ENCODE results near the gene SYT17.

Gene SYT17, protein sequence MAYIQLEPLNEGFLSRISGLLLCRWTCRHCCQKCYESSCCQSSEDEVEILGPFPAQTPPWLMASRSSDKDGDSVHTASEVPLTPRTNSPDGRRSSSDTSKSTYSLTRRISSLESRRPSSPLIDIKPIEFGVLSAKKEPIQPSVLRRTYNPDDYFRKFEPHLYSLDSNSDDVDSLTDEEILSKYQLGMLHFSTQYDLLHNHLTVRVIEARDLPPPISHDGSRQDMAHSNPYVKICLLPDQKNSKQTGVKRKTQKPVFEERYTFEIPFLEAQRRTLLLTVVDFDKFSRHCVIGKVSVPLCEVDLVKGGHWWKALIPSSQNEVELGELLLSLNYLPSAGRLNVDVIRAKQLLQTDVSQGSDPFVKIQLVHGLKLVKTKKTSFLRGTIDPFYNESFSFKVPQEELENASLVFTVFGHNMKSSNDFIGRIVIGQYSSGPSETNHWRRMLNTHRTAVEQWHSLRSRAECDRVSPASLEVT

DNA sequence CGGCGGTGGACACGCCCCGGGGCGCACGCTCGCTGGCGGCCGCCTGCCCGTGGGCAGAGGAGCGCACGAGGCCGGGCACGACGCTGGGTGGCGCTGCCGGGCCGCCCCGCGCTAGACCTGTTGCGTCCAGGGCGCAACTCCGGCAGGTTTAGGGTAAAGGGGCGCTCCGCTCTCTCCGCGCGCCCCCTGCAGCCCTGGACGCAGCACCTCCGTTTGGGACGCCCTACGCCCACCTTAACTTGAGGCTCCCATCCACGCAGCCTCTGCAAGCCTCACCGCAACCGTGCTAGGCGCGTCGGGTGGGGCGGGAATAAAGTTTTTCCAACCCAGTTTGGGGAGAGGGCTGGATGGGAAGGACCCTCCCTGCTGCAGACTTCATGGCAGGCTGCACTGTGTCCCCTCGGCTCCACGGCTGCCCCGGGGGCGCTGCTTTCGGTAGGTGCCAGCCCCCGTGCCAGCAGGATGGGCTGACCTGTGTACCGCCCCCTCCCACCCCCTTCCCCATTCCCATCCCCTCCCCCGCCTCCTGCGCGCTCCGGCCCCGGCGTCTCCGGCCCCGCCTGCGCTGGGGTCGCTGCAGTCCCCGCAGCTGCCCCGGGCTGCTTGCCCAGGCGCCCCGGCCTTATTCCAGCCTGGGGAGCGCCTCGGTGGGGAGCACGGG lies at the start of gene SYT17:
Gene SYT17 (plus strand): TSS at position 531 of the 661 bp plus-strand sequence. CDS start 407 bp downstream, outside the sequence.
- H3K4me3 ChIP-seq (replicated peaks; ENCODE audit: low read depth, low read length), result peak within 1 kb of the TSS; percentile 37
- peak; percentile 70 for DNase-seq (ENCODE audit: low read depth)
- TF ChIP-seq, protein P1, sequence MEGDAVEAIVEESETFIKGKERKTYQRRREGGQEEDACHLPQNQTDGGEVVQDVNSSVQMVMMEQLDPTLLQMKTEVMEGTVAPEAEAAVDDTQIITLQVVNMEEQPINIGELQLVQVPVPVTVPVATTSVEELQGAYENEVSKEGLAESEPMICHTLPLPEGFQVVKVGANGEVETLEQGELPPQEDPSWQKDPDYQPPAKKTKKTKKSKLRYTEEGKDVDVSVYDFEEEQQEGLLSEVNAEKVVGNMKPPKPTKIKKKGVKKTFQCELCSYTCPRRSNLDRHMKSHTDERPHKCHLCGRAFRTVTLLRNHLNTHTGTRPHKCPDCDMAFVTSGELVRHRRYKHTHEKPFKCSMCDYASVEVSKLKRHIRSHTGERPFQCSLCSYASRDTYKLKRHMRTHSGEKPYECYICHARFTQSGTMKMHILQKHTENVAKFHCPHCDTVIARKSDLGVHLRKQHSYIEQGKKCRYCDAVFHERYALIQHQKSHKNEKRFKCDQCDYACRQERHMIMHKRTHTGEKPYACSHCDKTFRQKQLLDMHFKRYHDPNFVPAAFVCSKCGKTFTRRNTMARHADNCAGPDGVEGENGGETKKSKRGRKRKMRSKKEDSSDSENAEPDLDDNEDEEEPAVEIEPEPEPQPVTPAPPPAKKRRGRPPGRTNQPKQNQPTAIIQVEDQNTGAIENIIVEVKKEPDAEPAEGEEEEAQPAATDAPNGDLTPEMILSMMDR (IDR thresholded peaks at IDR 0.05; ENCODE audit: low read length, missing control alignments), result peak; percentile 30

DNA sequence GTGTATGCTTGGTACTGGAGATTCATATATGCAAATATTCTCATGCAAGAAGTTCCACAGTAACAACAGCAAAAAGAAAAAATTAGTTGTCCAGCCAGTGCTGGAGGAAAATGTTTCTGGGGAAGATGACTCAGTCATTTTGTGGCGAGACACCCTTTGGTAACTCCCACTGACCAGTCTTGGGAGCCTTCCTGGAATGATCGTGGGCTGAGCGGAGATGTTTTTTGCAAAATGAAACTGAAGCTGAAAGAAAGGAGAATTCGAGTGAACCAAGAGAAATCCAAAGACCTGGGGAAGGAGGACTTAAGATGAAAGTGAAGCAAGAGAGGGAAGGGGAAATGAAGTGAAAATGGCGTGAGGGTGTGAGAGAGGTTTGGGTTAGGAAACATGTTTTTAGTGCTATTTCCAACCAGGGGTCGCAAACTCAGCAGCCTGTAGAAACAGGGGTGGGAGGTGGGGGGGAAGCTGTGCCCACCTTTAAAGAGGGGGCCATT lies 49.1 kb upstream of the SYT17 start:
- DNase-seq (ENCODE audit: low read depth), result peak; percentile 95
- peak overlapping the region; percentile 66 for H3K4me3 ChIP-seq (replicated peaks; ENCODE audit: low read depth, low read length)
- TF ChIP-seq, protein P1 (IDR thresholded peaks at IDR 0.05; ENCODE audit: low read length, missing control alignments), result no peak

DNA sequence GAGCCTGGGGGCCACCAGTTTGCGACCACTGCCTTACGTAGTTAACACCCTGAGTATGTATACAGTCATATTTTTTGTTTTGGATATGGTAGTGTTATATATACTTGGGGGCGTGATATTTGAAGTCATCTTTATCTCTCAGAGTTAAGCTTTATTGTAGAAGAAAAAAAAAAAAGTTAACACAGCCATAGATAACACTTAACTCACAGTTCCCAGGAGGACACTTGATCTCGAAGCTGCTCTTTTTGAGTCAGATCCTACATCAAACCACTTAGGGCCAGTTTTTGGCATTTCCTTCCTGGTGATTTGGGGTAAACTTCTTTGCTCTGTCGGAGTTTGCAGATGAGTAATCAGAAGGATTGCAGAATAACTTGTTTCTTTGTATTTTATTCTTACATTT lies 48.5 kb upstream of the SYT17 start:
- DNase-seq (ENCODE audit: low read depth), result peak; percentile 81
- TF ChIP-seq, protein P1 (IDR thresholded peaks at IDR 0.05; ENCODE audit: low read length, missing control alignments), result no peak
- peak overlapping the region; percentile 66 for H3K4me3 ChIP-seq (replicated peaks; ENCODE audit: low read depth, low read length)

DNA sequence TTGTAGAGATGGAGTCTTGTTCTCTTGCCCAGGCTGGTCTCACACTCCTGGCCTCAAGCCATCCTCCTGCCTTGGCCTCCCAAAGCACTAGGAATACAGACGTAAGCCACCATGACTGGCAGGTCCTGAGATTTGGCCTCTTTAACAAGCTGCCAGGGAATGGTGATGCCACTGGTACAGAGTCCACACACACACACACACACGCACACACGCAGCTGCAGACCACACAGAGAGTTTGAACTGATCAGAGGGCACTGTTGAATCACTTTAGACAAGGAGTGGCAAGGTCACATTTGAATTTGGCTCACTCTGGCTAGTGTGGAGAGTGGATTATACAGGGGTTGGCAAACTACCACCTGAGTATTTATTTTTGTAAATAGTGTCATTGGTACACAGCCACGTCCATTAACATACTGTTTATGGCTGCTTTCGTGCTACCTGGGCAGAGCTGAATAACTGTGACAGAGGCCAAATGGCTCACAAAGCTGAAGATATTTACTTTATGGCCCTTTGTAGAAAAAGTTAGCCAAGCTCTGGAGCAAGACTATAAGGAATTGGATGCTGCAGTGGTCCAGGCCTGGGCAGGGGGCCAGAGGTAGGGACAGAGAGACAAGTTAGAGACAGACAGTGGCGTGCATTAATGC lies 44.4 kb upstream of the SYT17 start:
- TF ChIP-seq, protein P1 (IDR thresholded peaks at IDR 0.05; ENCODE audit: low read length, missing control alignments), result no peak
- DNase-seq (ENCODE audit: low read depth), result no peak

GRCh38 chr16:19126300-19126699 lies 41.7 kb upstream of the SYT17 start:
- H3K4me3 ChIP-seq (replicated peaks; ENCODE audit: low read depth, low read length), result no peak overlapping the region
- TF ChIP-seq, protein P1 (IDR thresholded peaks at IDR 0.05; ENCODE audit: low read length, missing control alignments), result no peak
- DNase-seq (ENCODE audit: low read depth), result no peak

More for the DNA sequence above, 44.4 kb upstream of the SYT17 start:
- no peak overlapping the region for H3K4me3 ChIP-seq (replicated peaks; ENCODE audit: low read depth, low read length)

- H3K4me3 ChIP-seq (replicated peaks; ENCODE audit: low read depth, low read length), result no peak overlapping the region
- no peak for DNase-seq (ENCODE audit: low read depth)
- TF ChIP-seq, protein P1 (IDR thresholded peaks at IDR 0.05; ENCODE audit: low read length, missing control alignments), result no peak
Observed at GRCh38 chr16:19127205-19127604, 40.8 kb upstream of the SYT17 start.

Data from fibroblast of pulmonary artery (primary cell).